ENCODE results near the gene LRRC3.
A peak's percentile ranks its signal among the peaks of the same experiment; 100 is the strongest.
"Not testable (repeated sequence)": the region's sequence is repeated elsewhere in the genome, so short reads cannot be mapped to it uniquely, and the experiment has no call there.

Gene LRRC3, protein sequence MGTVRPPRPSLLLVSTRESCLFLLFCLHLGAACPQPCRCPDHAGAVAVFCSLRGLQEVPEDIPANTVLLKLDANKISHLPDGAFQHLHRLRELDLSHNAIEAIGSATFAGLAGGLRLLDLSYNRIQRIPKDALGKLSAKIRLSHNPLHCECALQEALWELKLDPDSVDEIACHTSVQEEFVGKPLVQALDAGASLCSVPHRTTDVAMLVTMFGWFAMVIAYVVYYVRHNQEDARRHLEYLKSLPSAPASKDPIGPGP

GRCh38 chr21:44454747-44455523 lies at the start of gene LRRC3:
Gene LRRC3, plus strand, starts transcription at chr21:44455510. Its CDS starts 1,135 bp downstream, at chr21:44456645.
- DNase-seq (ENCODE audit: low spot score): peak; percentile 83

DNA sequence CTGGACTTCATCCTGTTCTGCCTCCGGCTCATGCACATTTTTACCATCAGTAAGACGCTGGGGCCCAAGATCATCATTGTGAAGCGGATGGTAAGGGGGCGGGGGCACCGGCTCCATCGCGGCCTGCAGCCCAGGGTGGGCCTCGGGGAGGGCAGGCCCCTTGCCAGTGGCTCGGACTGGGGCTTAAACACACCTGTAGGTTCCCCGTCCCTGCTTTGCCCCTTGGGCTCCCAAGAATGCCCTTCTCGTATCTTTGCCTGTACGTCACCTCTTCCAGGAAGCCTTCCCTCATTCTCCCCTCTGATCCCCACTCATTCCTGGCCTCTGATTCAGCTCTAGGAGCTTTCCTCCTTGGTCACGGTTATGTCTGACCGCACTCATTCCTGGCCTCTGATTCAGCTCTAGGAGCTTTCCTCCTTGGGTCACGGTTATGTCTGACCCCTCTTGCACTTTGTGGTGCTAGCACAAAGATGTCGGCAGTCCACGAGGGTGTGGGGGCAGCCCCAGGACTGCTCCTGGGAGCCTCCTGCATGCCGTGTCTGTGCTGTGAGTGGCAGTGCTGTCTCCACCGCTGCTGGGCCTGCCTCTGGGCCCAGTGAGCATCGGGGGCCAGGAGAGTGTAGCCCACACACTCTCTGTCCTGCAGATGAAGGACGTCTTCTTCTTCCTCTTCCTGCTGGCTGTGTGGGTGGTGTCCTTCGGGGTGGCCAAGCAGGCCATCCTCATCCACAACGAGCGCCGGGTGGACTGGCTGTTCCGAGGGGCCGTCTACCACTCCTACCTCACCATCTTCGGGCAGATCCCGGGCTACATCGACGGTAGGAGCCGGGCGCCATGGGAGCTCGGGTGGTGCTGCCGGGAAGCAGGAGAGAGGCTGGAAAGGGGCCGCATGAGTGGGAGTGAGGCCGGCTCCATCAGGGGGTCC lies 49.1 kb upstream of the LRRC3 start:
- DNase-seq (ENCODE audit: low spot score): no peak

- no peak for DNase-seq (ENCODE audit: low spot score)
Measured at GRCh38 chr21:44406953-44407352, 48.4 kb upstream of the LRRC3 start.

GRCh38 chr21:44407493-44407892 lies 47.8 kb upstream of the LRRC3 start:
- no peak for DNase-seq (ENCODE audit: low spot score)

DNA sequence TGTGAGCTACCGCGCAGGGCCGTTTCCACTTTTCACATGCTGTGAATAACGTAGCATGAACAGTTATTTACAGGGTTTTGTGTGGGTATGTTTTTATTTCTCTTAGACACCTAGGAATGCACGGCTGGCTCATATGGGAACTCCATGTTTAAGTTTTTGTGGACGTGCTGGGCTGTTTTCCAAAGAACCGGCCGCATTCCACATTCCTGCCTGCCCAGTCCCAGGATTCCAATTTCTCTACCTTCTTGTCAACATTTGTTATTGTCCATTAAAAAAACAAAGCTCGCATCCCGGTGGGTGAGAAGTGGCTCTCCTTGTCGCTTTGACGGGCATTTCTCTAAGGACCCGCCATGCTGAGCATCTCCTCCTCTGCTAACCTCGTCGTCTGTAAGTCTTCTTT lies 47.1 kb upstream of the LRRC3 start:
- DNase-seq (ENCODE audit: low spot score): no peak

GRCh38 chr21:44413566-44414290 lies 41.6 kb upstream of the LRRC3 start:
- DNase-seq (ENCODE audit: low spot score): no peak

DNA sequence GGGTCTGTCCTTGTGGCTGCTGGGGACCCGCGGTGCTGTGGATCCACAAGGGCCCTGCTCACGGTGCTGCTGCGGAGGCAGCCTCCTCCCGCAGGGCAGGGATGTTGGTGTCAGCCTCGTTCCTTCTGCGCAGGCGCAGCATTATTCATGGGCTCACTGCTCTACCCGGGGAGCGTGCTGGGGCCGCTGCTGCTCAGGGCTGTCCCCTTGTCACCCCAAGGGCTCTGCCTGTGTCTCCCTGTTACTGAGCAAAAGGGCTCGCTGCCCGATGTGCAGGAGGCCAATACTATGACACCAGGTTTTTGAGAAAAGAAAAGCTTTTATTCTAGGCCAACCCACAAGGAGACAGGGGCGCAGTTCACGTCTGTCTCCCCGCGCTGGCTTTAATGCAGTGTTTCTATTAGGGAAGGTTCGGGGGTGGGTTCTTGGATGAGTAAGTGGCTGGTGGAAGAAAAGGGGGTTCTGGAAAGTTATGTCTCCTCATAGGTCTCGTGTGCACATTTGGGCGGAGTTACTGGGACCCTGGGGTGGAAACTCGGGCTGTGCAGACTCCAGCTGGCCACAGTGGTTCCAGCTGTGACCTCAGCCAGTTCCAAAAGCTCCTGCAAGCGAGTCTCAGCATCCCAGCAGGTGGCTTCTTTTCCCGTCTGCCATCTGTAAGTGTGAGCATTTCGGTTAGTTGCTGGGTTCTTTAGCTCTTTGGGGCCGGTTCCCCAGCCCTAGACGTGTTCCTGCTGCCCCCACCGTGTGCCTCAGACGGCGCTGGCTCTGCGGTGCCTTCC lies 40.8 kb upstream of the LRRC3 start:
- no peak for DNase-seq (ENCODE audit: low spot score)

GRCh38 chr21:44415073-44416025 lies 40.0 kb upstream of the LRRC3 start:
- DNase-seq (ENCODE audit: low spot score): no peak

GRCh38 chr21:44416193-44416592 lies 39.1 kb upstream of the LRRC3 start:
- DNase-seq (ENCODE audit: low spot score): no peak

GRCh38 chr21:44417621-44418107 lies 37.6 kb upstream of the LRRC3 start:
- DNase-seq (ENCODE audit: low spot score): not testable (repeated sequence)

DNA sequence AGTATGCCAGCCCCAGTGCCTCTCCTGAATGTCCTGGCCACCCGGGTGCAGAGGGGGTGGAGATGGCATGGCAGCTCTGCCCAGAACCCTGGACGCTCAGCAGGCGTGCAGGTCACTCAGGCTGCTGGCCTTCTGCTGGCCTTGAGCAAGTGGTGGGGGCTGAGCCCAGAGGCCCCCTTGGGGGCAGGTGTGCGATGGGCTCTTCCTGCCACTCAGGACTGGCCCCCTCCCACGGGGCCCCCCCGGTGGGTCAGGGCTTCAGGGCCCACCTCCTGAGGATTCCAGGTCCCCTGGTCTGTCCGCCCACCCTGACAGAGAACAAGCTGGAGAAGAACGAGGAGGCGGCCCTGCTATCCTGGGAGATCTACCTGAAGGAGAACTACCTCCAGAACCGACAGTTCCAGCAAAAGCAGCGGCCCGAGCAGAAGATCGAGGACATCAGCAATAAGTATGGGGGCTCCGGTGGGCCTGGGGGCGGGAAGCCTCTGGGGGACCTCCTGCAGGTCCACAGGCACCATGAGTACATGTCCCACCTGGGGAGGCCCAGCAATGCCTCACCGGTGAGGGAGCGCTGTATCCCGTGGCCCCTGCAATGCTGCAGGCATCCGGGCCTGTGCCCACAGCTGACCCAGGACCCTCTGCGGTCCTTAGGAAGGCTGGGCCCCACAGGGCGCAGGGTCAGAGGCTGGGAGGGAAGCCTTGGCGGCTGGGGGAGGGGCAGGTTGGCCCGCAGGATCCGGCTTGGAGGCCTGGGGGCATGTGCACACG lies 37.0 kb upstream of the LRRC3 start:
- DNase-seq (ENCODE audit: low spot score): no peak

- no peak for DNase-seq (ENCODE audit: low spot score)
Measured at GRCh38 chr21:44418876-44419230, 36.5 kb upstream of the LRRC3 start.

- no peak for DNase-seq (ENCODE audit: low spot score)
Measured at GRCh38 chr21:44419679-44420078, 35.6 kb upstream of the LRRC3 start.

GRCh38 chr21:44420416-44421205 lies 34.7 kb upstream of the LRRC3 start:
- DNase-seq (ENCODE audit: low spot score): no peak

GRCh38 chr21:44421901-44422840 lies 33.1 kb upstream of the LRRC3 start:
- DNase-seq (ENCODE audit: low spot score): no peak

DNA sequence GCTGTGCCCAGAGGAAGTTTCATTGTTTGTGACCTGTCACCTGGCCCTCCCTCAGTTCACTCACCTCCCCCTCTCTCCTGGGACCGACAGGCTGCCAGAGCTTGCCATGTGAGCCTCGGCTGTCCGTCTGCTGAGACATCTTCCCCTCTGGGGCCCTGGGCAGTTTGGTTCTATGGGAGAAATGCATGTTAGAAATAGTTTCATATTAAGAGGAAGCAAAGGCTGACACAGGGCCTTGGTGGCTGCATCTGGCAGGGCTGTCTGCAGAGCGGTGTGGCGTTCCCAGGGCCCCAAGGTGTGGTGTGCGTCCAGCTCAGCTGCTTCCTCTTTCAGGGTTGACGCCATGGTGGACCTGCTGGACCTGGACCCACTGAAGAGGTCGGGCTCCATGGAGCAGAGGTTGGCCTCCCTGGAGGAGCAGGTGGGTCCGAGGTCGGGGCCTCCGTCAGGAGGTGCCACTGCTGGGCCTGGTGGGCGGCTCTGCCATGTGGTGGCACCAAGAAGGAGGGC lies 31.9 kb upstream of the LRRC3 start:
- no peak for DNase-seq (ENCODE audit: low spot score)
